ENCODE data around the gene PAK3.

GRCh38 chrX:111257733-111258132 is 161.7 kb downstream of the PAK3 start:
- TF ChIP-seq EZH2phosphoT487 (IDR thresholded peaks at IDR 0.05; ENCODE audit: insufficient read depth, low read depth) (no peak), EZH2 (IDR thresholded peaks at IDR 0.05; ENCODE audit: insufficient read depth, poor library complexity, severe bottlenecking) (no peak)
